SK-N-SH treated with all-trans-retinoic acid at 6 μM for 48 hours (cell line): ENCODE measurements around the gene KCTD5.

ENCODE experiments used
- ARNTL ChIP-seq: fragments of 450-650 bp; formaldehyde crosslinking; IDR thresholded peaks from 2 replicates; pipeline ENCODE4 v1.5.0; 2020; ENCODE audit warnings: low read depth, mild to moderate bottlenecking, moderate library complexity, borderline replicate concordance
- ESRRG ChIP-seq: fragments of 250-450 bp; sonication (Bioruptor Pico); IDR thresholded peaks from 2 replicates; pipeline ENCODE4 v1.6.1; 2021; ENCODE audit warnings: mild to moderate bottlenecking
- PATZ1 ChIP-seq: fragments of 250-450 bp; sonication (Bioruptor Pico); IDR thresholded peaks from 2 replicates; pipeline ENCODE4 v1.8.0; 2020; ENCODE audit warnings: mild to moderate bottlenecking, moderate library complexity, borderline replicate concordance
- PPARA ChIP-seq: fragments of 250-450 bp; sonication (Bioruptor Pico); IDR thresholded peaks from 2 replicates; pipeline ENCODE4 v1.5.0; 2020; ENCODE audit warnings: mild to moderate bottlenecking, borderline replicate concordance
- TCF4 ChIP-seq: fragments of 250-450 bp; sonication (Bioruptor Pico); IDR thresholded peaks from 2 replicates; pipeline ENCODE4 v1.8.0; 2021; ENCODE audit warnings: mild to moderate bottlenecking, moderate library complexity, borderline replicate concordance
- TOX ChIP-seq: fragments of 250-450 bp; sonication (Bioruptor Pico); IDR thresholded peaks from 2 replicates; pipeline ENCODE4 v1.8.0; 2021; ENCODE audit warnings: mild to moderate bottlenecking, moderate library complexity, borderline replicate concordance
- ZC3H10 ChIP-seq: fragments of 250-450 bp; sonication (Bioruptor Pico); IDR thresholded peaks from 2 replicates; pipeline ENCODE4 v1.5.1; 2021; ENCODE audit warnings: mild to moderate bottlenecking, moderate library complexity
- ZFP3 ChIP-seq: fragments of 250-450 bp; sonication (Bioruptor Pico); IDR thresholded peaks from 2 replicates; pipeline ENCODE4 v1.5.0; 2020; ENCODE audit warnings: mild to moderate bottlenecking, moderate library complexity
- ZNF8 ChIP-seq: fragments of 450-650 bp; formaldehyde crosslinking; IDR thresholded peaks from 2 replicates; pipeline ENCODE4 v1.5.0; 2020; ENCODE audit warnings: mild to moderate bottlenecking, moderate library complexity

GRCh38 chr16:2737895-2738418 lies 55.6 kb downstream of the KCTD5 start:
- TF ChIP-seq TCF4 (no peak), ZNF8 (CRISPR knock-in tag) (no peak), ARNTL (CRISPR knock-in tag) (no peak), ZFP3 (CRISPR knock-in tag) (no peak), PATZ1 (CRISPR knock-in tag) (no peak), ESRRG (CRISPR knock-in tag) (no peak), TOX (CRISPR knock-in tag) (no peak), ZC3H10 (CRISPR knock-in tag) (no peak), PPARA (no peak)
